ENCODE data around the gene KXD1.
"Not testable (repeated sequence)": the region's sequence is repeated elsewhere in the genome, so short reads cannot be mapped to it uniquely, and the experiment has no call there.

Gene KXD1

DNA sequence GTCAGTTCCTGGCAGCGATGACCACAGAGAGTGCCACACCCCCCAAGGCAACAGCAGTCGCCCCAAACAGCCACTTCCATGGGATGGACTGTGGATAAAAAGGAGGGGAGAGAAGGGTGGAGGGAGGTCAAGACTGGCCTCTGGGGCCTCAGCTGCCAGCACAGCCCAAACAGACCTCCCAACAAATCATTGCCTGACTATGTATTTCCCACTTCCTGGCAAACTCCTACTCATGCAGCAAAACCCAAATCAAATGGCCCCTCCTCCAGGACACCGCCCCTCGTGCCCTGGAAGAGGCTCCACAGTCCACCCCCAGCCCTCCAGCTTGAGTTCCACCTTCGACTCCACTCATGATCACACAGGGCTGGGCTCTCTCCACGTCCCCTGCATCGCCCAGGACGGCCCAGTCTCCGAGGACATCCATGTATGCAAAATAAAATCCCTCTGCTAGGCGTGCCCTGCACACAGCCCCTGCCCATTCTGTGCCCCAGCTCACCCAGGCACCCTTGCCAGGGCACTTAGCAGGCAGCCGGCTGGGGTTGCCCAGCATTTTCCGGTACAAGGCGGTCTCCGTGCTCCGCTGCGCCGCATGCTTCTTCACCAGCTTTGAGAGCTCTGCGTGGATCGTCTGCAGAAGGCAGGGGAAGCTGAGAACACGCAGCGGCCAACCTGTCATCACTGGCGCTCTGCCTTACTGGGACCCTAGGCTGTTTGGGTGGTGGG lies 25.3 kb upstream of the KXD1 start:
- no peak for DNase-seq

DNA sequence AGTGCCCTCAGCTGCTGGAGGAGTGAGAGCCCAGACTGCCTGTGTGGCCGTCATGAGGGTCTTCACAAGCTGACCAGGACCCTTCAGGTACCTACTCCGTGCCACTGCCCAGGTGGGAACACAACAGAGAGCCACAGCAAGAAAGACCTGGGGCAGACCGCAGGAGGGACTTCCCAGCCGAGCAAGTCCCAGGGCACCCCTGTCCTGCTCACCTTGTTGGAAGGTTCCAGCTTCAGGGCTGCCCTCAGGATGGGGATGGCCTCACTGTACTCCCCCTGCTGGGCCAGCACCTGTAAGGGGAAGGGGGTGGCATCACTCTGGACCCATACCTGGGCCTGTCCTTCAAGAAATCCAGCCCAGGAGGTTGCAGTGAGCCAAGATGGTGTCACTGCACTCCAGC lies 24.6 kb upstream of the KXD1 start:
- no peak for DNase-seq

DNA sequence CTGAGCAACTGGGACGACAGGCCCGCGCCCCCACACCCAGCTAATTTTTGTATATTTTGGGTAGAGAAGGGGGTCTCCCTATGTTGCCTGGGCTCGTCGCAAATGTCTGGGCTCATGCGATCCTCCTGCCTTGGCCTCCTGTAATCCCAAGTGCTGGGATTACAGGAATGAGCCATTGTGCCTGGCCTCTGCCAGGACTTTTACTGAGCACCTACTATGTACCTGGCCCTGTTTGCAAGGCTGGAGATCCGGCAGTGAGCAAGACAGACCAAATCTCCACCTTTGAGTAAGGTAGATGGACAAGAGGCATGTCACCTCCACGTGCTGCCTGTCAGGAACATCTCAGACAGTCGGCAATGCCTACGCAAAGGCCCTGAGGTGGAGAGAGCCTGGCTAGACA lies 21.2 kb upstream of the KXD1 start:
- DNase-seq: no peak

DNA sequence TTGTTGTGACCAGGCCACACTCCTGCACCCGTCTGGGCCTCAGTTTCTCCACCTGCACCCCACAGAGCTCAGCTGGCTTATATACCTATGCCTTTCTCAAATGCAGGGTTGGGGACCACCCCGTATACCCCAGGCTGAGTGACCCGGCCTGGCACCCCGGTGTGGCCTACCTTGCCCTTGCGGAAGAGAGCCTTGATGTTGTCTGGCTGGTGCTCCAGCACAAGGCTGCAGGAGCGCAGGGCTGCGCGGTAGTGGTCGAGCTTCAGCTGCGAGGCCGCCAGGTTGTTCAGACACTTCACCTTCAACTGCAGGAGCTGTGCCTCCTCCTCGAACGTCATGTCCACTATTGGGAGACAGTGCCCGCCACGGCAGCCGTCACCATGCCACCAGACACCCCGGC lies 20.2 kb upstream of the KXD1 start:
- no peak for DNase-seq

DNA sequence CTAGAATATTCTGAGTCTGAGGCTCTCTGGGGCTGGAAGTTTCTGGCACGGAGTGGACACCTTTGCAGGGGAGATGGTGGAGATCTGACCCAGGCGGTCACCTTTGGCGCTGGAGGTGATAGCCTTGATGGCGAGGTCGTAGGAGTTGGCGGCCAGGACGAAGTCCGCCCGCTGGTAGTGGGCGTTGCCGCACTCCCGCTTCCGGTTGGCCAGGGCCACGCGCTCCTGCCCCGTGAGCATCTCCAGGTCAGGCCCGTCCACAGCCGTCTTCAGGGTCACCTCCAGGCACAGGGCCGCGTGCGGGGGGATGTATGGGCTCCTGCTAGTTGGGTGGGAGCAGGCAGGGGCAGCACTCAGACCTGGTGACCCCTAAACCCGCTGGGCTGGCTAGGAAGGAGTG lies 19.6 kb upstream of the KXD1 start:
- DNase-seq: no peak

DNA sequence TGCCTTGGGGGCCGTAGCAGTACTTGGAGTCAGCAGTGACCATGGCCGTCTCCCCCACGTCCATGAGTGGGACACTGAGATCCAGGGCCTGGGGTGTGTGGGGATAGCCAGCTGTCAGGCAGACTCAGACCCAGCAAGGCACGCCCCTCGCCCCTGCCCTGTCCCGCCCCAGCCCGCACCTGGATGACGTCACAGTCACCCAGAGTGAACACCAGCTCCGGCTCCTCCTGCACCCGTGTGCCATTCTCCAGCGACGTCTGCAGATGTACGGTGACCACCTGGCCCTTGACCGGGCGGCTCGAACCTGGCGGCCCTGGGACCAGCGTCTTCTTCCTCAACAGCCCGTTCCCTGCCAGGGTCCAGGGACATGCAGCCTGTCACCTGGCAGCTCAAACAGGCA lies 18.3 kb upstream of the KXD1 start:
- DNase-seq: no peak

DNA sequence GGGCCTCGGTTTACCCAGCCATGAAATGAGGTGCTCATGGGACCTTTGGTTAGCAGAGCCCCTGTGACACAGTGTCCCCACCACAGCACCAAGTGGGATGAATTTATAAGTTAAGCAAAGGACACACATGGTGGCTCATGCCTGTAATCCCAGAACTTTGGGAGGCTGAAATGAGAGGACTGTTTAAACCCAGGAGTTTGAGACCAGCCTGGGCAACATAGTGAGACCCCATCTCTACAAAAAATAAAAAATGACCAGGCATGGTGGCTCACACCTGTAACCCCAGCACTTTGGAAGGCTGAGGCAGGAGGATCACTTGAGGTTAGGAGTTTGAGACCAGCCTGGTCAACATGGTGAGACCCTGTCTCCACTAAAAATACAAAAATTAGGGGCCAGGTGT lies 17.5 kb upstream of the KXD1 start:
- DNase-seq: not testable (repeated sequence)

DNA sequence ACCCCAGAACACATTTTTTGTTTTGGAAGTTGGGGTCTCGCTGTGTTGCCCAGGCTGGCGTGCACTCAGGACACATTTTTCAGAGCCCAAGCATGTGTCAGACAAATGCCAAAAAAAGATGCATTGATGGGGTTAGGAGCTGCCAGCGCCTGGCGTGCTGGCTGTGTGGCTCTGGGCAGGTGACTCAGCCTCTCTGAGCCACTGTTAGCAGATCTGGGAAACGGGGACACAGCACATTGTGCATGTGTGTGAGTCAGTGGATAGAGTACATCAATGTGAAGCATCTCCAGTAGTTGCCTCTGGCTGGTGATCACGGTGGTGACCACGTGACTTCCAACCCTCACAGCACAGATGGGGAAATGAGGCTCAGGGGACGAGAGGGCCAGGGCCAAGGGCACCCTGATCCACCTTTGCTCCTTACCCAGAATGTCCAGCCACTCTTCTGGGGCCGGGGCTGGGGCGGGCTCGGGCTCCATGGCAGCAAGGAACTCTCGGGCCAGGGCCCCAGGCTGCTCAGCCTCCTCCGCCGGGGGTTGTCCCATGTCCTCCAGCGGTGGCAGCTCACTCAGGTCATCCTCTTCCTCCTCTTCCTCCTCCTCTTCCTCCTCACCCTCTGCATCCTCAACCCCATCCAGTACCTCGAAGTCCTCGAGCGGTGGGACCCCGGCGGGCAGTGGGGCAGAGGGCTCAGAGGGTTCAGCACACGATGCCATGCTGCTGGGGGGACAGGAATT lies 16.2 kb upstream of the KXD1 start:
- no peak for DNase-seq

DNA sequence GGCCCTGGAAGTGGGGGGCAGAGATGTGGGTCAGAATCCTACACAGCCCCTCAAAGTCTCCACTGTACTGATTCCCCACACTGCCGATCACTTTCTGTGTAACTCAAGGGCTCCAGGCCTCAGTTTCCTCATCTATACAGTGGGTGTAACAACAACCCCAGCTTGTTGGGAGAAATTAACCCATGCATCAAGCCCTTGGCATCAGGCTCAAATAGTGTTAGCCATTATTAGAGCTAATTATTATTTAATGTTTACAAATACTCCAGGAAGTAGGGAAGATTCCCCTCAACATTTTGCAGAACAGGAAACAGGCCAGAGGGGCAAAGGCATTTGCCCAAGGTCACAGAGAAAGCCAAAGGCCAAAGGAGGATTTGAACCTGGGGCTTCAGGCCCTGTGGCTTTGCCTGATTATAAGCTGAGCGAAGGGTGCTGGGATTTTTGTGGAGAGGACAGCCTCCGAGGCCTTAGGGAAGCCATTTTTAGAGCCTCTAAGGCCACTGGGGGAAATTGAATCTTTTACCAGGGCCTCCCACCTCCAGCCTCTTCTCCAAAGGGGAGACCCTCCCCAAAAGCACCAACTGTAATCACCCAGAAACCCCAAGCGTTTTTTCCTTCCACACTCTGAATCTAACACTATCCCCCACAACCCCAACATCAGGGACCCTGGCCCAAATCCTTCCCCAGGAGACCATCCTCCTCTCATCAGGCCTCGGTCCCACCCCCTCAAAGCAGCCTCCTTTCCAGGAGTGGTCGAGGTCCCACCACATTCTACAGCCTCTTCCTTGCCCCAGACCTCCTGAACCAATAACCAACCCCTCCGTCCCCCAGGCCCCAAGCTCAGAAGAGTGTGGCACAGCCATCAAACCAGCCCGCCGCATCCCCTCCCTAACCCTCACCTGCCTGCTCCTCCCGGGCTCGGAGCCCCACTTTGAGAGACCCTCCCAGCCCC lies 15.4 kb upstream of the KXD1 start:
- DNase-seq: no peak

DNA sequence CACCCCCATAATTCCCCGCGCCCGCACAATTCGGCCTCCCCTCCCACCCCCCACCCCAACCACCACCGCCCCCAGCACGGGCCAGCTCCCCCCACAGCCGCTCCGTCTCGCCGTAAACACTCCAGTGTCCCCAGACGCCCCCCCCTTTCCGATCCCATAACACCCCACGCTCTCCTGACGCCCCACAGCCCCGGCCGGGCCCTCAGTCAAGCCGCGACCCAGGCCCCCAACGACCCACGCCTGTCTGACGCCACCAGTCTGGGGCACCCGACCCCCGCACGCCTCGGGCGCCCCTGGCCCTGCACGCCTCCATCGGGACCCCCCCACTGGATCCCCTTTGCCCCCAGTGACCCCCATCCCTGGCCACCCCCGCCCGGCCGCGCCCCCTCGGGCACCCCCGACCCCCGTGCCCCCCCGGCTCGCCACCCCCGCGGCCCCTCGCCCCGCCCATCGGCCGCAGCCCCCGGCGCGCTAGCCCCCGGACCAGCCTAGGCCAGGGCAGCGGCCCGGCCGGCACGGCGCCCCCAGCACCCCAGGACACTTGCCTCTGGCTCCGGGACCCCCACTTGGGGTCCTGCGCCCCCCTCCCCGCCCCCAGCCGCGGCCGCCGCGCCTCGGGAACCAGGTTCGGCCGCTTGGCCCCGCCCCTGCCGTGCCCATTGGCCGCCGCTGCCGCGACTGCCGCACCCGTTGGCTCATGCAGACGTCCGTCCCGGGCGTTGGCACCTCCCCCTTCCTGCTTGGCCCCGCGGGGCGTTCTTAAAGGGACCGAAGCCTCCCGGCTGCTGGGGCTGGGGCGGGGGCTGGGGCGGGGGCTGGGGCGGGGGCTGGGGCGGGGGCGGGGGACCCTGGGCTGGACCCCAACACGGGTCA lies 14.5 kb upstream of the KXD1 start, which contains the start of gene FKBP8:
TSS of gene FKBP8 (minus strand) at position 633 of the 873 bp plus-strand sequence. CDS start 1,603 bp downstream, outside the sequence.
- DNase-seq: peak; percentile 58

DNA sequence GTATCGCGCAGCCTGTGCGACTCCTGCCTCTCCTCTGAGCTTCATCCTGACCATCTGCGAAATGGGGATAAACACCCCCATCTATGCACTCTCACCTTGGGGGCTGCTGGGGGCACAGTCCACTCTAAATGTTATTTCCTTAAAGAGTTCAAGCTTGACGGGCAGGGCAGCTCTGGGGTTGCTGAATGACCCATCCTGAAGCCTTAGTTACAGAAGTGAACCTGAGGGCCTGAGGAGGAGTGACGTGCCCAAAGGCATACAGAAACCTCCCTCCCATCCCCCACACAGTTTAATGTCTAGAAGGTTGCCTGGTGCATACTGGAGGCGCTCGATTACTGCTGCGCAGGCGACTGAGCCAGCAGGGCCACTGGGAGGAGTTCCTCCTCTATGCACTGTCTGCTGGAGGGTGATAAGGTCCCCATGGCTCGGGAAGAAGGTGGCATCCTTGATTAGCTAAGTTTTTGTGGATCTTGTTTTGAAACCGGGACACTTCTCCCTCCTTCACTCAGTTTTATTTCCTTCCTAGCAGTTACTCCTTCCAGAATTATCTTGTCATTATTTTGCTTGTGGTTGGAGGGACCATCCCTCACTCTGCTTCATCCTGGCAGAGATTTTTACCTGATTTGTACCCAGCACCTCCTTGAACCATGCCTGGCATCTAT lies 13.7 kb upstream of the KXD1 start:
- DNase-seq: peak; percentile 28

DNA sequence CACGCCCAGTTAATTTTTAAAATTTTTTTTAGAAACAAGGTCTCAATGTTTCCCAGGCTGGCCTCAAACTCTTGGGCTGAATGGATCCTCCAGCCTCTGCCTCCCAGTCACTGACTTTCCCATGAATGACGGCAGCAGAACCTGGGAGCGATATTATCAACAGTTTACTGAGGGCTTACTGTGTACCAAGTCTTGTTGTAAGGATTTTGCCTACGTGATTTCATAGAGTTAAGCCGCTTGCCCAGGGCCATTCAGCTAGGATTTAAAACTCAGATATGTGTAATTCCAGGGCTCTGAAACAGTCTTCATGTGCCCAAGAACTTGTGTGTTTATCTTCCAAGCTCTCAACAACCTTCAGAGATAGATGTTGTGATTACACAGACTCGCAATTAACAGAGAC lies 6.0 kb upstream of the KXD1 start:
- no peak for DNase-seq

DNA sequence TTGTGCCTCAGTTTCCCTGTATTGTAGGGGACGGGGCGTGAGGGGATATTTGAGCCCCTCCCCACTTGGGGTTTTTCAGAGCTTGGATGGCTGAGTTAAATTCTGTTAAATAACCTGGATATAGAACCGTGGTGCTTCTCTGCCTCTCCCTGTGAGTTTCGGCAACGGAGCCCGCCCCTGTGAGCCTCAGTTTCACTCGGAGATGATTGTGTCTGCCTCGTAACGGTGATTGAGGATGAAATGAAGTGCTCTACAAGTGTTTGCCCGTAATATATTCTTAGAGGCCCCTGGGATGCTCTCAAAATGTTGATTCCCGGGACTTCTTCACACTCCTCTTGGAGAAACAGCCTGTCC lies 509 bp downstream of the KXD1 start:
- peak; percentile 49 for DNase-seq

DNA sequence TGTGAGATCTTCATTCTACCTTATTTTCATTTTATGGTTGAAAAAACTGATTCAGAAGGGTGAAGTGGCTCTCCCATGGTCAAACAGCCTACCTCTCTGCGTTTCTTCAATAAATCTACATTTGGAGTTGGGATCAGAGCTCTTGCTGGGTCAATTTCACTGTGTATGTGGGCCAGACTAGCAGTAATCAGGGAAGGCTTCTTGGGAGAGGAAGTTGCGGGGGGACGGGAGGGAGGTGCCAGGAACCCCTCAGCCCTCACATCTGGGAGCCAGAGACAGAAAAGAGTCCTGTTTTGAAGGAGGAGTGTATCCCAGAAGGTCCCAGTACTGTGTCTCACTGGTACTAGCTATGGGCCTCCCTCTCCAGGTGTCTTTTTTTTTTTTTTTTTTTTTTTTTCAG lies 934 bp downstream of the KXD1 start:
- DNase-seq: no peak

DNA sequence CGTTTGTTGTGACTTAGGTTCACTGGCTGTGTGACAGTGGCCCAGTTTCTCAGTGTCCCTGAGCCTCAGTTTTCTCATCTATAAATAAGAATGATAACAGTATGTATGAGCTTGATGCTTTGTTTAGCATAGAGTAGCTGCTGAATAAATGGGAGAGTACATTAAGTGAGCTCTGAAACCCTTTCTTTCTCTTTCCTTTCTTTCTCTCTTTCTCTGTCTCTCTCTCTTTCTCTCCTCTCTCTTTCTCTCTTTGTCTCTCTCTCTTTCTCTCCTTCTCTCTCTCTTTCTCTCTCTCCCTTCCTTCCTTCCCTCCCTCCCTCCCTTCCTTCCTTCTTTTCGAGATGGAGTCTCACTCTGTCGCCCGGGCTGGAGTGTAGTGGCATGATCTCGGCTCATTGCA lies 2.0 kb downstream of the KXD1 start:
- no peak for DNase-seq

DNA sequence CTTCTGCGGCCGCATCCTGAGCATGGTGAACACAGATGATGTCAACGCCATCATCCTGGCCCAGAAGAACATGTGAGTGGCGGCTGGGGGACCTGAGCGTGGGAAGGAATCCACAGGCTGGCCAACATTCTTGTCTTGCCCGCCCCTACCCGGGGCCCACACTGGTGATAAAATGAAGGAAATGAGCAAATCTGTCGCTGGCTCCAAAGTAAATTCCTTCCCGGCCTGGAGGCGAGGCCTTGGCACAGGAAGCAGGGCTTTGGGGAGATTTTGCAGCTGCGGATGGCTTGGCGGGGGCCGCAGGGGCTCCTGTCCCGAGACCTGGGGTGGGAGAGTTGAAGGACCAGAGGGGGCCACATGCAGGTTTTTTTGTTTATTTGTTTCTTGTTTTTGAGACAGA lies 4.4 kb downstream of the KXD1 start:
- DNase-seq: no peak

DNA sequence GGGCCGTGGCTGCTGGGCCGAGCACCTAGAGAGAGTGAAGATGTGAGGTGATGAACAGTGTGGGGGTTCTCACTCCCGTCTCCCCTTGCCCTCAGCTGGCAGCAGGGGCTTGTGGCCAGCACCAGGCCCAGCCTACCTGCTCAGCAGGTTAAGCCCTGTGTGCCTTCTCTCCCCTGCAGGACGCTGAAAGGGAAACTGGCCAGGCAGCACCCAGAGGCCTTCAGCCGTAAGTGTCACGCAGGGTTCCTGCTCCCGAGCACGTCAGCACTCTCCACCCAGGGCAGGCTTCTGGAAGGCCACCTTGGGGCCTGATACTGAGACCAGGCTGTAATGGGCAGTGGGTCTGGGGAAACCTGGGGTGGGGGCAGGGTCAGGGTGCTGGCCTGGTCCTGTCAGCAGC lies 9.3 kb downstream of the KXD1 start:
- no peak for DNase-seq

DNA sequence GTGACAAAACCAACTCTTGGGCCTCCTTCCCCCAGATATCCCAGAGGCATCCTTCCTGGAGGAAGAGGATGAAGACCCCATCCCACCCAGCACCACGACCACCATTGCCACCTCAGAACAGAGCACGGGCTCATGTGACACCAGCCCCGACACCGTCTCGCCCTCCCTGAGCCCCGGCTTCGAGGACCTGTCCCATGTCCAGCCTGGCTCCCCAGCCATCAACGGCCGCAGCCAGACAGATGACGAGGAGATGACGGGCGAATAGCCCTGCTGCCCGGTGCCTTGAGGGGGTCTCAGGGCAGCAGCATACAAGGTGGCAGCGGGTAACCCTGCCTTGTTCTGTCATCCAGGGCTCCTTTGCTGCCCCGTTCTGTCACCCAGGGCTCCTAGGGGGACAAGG lies 10.7 kb downstream of the KXD1 start:
- no peak for DNase-seq

DNA sequence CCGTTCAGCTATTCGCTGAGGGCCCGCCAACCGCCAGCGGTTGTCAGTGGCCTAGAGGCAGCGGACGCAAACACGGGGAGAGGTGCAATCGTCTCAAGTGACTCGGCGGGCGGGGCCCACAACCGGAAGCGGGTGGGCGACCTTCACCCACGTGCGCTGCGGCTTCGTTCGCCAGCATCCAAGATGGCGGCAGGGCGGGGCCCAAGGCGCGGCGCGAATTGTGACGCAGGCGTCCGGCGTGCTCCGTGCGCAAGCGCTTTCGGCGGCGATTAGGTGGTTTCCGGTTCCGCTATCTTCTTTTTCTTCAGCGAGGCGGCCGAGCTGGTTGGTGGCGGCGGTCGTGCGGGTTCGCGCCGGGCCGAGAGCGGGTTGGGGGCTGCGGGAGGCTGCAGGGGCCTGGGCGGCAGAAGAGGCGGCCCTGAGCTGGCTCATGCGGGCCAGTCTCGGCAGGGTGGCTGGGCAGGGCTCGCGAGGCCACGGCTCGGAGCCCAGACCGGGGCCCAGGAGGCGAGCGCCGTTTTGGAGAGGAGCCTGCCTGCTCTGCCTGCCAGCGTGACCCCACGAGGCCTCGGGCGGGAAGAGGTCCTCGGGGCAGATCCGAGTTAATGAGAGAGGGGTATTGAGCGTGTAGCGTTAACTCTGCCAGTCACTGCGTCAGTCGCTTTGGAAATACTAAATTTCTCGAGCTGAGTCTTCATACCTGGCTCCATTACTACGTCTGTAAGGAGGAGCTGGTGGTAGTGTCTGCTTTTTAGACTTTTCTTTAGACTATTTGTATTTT lies 14.1 kb downstream of the KXD1 start, which contains the start of gene UBA52:
TSS of gene UBA52 (plus strand) at position 294 of the 781 bp plus-strand sequence. CDS start 1,444 bp downstream, outside the sequence.
- peak; percentile 92 for DNase-seq

DNA sequence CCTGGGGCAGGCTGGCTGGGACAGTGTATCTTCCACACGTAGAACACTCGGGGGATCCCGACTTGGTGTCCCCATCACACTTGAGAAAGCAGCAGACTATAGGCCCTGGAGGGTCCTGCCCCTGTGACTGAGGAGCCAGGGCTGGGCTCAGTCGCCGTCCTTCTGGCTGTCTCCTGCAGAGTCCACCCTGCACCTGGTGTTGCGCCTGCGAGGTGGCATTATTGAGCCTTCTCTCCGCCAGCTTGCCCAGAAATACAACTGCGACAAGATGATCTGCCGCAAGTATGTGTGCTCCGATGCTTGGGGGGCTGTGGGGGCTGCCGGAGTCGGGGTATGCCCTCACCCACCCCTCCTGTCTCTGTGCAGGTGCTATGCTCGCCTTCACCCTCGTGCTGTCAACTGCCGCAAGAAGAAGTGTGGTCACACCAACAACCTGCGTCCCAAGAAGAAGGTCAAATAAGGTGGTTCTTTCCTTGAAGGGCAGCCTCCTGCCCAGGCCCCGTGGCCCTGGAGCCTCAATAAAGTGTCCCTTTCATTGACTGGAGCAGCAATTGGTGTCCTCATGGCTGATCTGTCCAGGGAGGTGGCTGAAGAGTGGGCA lies 17.1 kb downstream of the KXD1 start:
- DNase-seq: no peak
